ENCODE data around the gene JMJD6.

JMJD6 gene

DNA sequence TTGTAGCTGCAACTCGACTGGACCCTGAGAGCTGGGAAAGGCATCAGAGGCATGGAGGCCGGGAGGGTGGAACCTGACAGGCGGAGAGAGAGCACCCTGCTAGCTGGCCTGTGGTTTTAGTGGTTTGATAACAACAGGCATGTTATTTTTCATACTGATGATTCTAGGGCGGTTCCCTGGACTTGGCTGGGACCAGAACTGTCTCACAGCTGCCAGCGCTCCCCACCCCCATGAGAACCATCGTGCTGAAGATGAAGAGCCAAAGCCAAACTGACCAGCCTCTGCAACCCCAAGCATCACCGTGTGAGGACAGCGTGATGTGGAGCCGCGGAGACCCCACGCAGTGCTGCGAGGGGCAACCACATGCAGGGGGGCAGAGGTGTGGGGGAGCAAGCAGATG is 44.1 kb downstream of the JMJD6 start:
- no peak overlapping the region for H3K4me3 ChIP-seq (ENCODE audit: low read depth, low read length)

DNA sequence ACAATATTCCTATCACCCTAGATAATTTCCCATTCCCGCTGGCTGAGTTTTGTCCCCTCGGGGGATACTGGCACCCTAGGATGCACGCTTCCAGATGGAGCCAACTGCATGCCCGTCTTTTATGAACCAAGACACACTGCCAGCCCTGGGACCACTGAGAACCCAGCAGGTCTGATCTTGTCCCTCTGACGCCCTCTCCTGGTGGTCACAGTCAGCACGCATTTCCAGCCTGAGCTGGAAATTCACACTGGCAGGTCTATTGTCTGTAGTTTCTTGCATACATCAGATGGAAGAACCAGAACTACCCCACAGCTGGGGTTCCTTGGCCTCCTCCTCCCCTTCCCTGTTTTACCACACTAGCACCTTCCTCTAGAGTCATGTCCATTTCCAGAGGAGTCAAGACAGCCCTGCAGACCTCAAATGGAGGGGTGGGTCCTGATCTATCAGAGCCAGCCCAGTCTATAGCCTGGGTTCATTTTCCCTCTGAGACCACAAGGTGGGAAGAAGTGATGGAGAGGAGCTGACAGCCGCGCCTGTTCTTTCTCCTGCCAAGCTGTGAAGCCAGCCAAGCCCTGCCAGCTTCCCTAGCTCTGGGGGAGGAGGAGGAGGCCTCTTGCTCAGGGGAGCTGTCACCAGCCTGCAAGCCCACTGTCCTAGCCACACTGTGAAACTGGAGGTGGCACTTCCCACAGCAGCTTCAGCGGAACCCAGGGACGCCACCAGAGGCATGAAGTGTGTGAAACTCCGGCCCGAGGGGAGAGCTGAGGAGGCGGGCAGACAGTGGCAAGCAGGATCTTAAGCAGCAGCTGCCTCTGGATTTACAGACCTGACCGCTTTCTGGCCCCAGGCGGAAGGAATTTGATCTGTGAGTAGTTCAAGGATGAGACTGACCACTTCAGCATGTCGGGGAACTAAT is 44.9 kb downstream of the JMJD6 start:
- no peak overlapping the region for H3K4me3 ChIP-seq (ENCODE audit: low read depth, low read length)

DNA sequence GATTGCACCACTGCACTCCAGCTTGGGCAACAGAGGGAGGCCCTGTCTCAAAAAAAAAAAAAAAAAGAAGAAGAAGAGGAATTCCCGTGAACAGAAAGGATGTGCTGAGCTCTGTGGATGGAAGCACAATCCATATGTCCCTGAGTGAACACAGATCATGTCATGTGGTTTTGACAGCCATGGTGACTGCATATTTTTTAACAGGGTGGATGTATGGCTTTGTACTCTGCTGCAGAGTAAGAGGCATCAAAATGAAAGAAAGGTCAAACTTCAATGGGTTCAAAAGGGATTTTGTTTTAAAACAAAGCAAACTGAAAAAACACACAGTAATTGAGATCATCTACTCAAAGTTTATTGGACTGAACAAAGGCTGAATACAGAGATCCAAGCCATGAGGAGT is 47.2 kb downstream of the JMJD6 start:
- H3K4me3 ChIP-seq (ENCODE audit: low read depth, low read length) = no peak overlapping the region

DNA sequence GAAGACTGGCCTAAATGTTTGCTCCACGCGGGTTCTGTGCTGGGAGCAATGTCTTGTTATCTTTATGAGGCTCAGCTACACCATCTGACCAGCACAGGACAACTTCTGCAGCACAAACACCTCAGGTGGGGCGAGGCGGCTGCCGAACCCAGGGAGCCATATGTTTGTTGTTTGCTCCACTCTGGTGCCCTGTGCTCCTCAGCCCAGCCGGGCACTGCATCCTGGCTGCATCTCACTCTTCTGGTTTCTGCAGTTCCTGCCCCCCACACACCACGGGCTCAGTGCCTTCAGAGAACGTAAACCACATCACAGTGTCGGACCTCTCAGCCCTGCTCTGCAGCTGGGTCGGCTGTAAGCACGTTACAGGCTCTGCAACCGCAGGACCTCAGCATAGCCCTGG is 48.1 kb downstream of the JMJD6 start:
- H3K4me3 ChIP-seq (ENCODE audit: low read depth, low read length) = no peak overlapping the region

DNA sequence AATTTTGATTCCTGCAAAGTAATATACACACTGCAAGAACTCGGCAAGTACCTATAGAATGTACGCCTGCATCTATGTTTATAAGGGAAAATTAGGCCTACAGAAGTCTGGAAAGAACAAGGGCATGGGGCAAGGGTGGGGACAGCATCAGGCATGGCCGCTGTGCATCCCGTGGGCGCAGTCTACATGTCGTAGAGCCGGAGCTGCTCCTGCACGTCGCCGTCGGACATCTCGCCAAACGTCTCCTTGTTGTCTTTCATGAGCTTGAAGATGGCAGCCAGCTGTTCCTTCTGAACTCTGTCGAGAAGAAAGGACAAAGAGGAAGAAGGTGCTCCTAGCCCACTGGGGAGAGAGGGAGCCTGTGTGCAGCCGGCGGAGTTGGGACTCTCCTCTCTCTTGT is 49.0 kb downstream of the JMJD6 start:
- no peak overlapping the region for H3K4me3 ChIP-seq (ENCODE audit: low read depth, low read length)

DNA sequence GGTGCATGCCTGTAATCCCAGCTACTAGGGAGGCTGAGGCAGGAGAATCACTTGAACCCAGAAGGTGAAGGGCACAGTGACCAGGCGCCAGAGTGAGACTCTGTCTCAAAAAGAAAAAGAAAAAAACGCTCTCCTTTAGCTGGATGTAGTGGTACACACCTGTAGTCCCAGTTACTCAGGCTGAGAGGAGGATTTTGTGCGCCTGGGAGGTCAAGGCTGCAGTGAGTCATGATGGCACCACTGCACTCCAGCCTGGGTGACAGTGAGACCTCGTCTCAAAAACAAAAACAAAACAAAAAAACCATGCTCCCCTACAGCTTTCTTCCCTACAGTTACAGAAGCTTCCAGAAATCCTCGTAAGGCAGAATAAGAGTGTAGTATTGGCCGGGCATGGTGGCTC is 49.8 kb downstream of the JMJD6 start:
- H3K4me3 ChIP-seq (ENCODE audit: low read depth, low read length) = no peak overlapping the region

DNA sequence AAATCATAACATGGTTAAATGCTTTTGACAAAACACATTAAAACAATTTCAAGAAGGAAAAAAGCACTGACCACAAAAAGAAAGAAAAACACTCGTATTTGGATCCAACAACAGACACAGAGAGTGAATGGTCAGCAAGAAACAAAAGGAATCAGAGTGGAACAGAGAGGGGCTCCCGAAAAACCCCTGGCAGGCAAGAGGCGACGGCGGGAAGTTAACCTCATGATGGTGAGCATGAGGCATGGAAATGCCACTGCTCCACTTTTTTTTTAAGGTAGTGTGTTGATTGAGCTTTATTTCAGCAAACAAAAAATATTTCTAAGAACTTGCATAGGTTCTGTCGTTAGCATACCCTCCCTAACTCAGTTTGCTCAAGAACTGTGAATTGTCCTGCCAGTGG is 50.8 kb downstream of the JMJD6 start:
- H3K4me3 ChIP-seq (ENCODE audit: low read depth, low read length) = no peak overlapping the region

DNA sequence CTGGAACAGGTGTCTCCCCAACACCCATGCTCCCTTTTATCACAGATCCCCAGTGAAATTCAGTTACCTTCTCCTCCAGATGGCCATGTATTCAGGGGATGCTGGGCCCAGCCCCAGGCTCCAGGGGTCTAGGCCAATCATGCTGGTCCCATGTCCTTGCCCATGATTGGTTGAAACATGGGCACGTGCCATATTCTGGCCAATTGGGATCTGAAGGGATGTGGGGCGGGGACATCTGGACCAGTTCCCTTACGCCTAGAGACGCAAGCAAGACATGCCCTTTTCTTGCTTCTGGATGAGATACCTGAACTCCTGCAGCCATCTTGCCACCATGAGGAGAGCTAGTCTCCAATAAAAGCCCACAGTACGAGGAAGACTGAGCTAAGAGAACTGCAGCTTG is 51.8 kb downstream of the JMJD6 start:
- no peak overlapping the region for H3K4me3 ChIP-seq (ENCODE audit: low read depth, low read length)

DNA sequence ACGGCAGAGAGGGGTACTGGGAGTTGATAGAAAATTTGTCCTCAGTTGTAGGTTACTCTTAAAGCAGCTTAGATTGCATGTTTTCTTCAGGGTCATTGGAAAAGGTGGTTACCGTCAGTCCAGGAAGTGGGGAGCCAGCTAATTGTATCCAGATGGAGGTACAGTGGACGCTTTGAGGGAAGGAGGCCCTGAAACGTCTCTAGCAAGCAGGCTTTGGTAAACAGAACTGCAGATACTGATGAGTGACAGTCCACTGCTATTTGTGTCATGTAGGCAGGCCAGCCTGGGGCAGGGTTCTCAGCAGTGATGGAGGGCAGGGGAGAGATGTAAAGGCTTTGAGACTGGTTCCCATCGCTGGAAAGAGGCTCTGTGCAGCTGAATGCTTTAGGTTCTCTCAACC is 52.7 kb downstream of the JMJD6 start:
- no peak overlapping the region for H3K4me3 ChIP-seq (ENCODE audit: low read depth, low read length)

DNA sequence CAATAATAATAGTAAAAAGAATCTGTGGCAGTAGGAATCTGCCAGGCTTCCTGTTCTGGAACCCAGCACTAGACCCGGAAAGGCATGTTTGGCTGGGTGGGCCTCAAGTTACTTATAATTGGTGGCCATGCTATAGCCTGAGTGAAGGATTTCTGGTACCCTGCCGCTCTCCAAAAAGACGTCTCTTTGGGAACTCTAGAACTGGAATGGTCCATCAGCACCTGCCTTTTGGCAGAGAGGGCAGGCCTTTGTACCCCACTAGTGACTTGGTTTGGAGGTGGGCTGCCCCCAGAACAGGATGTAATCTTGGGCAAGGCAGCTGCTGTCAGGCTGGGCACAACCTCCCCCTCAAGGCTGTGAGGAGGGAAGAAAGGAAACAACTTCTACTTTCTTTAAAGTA is 53.5 kb downstream of the JMJD6 start:
- H3K4me3 ChIP-seq (ENCODE audit: low read depth, low read length) = no peak overlapping the region

DNA sequence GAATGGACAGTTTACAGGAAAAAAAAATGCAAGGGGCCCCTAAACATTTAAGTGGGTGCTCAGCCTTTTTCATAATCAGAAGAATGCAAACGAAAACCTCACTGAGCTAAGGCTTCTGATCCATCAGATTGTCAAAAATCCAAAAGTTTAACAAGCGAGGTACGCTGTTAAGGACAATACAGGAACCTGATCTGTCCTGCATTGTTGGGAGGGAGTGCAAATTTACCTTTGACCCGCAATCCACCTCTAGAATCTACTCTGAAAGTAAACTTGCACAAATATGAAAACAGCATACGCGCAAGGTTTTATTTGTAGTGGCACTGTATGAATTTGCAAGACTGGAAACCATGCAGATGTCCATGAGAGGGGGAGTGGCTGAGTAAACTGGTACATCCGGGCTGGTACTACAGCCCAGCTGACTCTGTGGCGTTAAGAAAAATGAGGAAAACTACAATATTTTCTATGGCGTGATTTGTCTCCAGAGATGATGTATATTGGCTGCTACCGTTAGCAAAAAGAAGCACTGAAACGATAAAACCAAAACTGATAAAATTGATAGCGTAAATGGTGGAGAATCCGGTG is 54.0 kb downstream of the JMJD6 start:
- H3K4me3 ChIP-seq (ENCODE audit: low read depth, low read length) = peak overlapping the region; percentile 72

DNA sequence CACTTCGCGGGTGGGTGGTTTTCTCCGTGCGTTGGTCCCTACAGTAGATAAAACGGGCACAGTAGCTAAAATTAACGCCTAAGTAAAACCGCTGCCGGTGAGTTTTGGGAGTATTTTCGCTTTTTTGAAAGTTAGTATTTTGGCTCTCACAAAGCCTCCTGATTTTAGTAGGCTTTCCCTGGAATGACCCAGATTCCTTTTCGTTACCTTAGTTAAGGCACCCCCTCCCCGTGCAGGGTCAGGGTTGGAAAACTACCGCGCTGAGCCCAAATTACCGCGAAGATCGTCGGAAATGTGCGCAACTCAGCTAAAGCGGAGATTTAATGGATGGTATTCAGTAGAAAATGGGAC is 54.5 kb downstream of the JMJD6 start:
- peak overlapping the region; percentile 72 for H3K4me3 ChIP-seq (ENCODE audit: low read depth, low read length)

DNA sequence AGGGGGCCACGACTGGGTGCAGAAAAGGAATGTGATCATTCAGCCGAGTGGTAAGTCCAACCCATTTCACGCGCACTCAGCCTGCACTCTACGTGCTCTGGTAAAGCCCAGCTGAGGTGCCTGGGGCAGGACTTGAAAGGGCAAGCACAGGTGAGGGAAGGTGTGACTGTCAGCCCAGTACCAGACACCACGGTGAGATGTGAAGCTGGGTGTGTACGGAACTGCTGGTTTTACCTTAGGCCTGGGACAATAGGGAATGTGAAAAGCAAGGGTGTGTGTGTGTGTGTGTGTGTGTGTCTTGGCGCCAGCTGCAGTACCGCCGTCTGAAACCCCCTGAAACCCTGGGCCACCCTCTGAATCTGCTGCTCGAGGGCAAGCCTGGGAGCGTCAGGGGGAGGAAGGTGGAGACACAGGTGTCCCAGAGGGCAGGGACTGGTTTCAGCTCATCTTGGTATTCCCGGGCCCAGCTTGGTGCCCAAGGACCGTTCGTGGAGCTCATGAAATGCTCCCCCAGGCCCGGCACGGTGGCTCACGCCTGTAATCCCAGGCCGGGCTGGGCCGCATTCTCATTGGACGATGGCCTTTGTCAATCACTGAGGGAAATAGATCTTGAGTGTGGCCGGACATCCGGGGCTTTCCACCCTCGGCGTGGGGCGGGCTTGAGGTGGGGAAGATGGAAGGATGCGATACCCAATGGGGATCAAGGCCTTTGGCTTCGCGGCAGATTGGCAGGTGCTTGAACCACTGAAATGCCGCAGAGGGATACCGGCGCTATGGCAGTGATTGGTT is 55.1 kb downstream of the JMJD6 start:
- peak overlapping the region; percentile 72 for H3K4me3 ChIP-seq (ENCODE audit: low read depth, low read length)

DNA sequence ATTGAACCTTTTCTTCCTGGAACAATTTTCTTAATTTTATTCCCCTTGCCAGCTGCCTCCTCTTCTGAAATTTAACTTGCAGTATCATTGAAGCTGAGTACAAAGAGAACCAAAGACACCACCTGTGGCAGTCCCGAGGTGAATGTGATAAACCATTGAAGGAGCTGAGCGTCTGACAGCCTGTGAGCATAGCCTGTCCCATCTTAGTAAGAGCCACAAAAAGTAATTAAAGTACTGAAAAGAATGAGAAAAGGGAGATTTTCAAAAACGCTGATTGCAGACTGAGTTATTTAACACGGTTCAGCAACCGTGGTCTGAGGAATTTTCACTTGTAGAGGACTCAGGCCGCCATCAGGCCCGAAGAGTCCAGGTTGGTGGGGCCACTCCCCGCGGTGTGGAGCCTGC is 55.7 kb downstream of the JMJD6 start:
- H3K4me3 ChIP-seq (ENCODE audit: low read depth, low read length) = peak overlapping the region; percentile 34

DNA sequence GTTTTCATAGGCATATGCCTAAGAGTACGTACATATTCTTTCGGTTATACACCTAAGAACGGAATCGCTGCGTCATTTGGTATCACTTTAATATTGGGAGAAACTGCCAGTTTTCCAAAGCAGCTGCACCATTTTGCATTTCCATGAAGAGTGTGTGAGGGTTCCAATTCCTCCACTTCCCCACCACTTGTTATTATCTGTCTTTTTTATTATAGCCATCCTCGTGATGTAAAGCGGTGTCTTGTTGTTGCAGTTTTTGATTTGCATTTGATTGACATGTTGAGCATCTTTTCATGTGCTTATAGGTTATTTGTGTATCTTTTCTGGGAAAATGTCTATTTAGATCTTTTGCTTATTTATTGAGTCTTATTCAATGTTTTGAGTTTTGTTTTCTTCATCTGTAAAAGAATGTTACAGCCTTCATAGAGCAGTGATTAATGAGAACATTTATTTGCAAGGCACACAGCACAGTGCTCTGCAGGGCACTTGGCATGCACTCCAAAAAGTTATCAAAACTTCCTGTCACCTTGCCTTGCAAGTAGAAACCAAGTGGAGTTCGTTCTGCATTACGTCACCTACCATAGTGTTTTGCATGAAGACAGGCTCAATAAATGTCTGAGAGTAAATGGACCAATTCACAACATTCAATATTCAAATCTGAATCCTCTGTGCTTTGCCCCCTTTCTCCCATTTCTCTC is 56.2 kb downstream of the JMJD6 start:
- no peak overlapping the region for H3K4me3 ChIP-seq (ENCODE audit: low read depth, low read length)

Data from iPS-11a (cell line).